ENCODE data around the gene WIZ. TPM values are rescaled to one million over a fixed set of nuclear protein-coding genes. Genes with fewer than 3 reads are reported as not detected.

WIZ gene
- total and polyA plus RNA-seq, 9 of the 15 experiments (the other 6 are each of a cell fraction or from before 2014, with no cell fraction given): 0.06 to 37.5 (median 4.8) TPM

DNA sequence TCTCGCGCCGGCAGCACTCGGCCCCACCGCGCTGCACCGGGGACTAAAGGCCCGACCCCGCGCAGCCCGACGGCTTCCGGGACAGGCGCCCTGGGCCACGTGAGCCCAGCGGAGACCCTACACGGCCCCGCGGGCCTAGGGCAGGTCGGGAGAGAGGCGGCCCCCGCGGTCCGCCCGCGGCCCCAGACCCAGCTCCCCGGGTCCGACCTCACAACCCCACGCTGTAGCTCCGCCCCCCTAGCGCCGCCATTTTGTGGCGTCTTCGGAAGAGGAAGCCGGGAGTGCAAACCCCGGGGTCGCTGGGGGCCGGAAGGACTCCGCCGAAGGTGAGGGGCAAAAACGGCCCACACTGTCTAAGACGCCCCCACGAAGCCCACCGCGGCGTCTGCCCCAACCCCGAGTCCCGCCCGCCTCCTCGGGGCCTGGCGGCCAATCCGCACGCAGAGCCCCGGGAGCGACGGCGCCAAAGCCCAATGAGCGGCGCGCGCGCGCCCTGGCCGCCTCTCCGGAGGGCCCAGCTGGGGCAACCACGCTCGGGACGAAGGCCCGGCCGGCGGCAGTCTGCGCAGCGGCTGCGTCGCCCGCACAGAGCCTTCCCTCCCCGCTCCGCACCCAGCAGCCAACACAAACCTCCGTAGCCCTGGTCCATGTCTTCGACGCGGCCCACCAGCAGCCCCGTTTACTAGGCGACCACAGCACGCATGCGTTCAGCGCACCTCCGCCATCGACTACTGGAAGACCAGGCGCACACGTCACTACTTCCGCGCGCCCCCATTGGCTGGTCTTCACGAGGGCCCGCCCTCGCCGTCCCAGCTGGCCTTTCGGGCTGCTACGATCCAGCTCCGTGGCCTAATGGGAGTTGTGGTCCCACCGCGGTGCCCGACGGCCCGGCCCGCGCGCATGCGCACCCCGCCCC, 70.4 kb downstream of the WIZ start, which contains the start of gene AKAP8 (continued):
- TF ChIP-seq FUS (optimal IDR thresholded peaks at IDR 0.05; ENCODE audit: low read depth, low read length) (peak; percentile 87), LARP7 (IDR thresholded peaks at IDR 0.05) (no peak), MAZ (CRISPR knock-in tag; conservative IDR thresholded peaks at IDR 0.05 in 1 of 2, IDR thresholded peaks at IDR 0.05 in 1 of 2) (peak in 1 of 2 experiments; percentile 55; a peak in 2 of 4 replicates), ADNP (tag; IDR thresholded peaks at IDR 0.05) (no peak), LCOR (CRISPR knock-in tag; IDR thresholded peaks at IDR 0.05) (no peak; the same call in 1 of the 2 replicates), RBFOX2 (IDR thresholded peaks at IDR 0.05; ENCODE audit: low read depth, low read length) (peak; percentile 90), PML (IDR thresholded peaks at IDR 0.05; ENCODE audit: low read length) (peak; percentile 51; the same call in 1 of the 2 replicates), ZC3H4 (CRISPR knock-in tag; IDR thresholded peaks at IDR 0.05; ENCODE audit: borderline replicate concordance) (no peak), HCFC1 (IDR thresholded peaks at IDR 0.05; ENCODE audit: low read depth, low read length) (peak; percentile 91), CAMTA2 (CRISPR knock-in tag; conservative IDR thresholded peaks at IDR 0.05) (peak; percentile 92), TBL1XR1 (IDR thresholded peaks at IDR 0.05; ENCODE audit: low read length in 2 of 2) (no peak), RBM25 (IDR thresholded peaks at IDR 0.05; ENCODE audit: low read depth, low read length, severe bottlenecking) (peak; percentile 100), NEUROD1 (IDR thresholded peaks at IDR 0.05; ENCODE audit: borderline replicate concordance, low read depth, low read length, partially characterized antibody) (peak; percentile 50), FOXA3 (CRISPR knock-in tag; conservative IDR thresholded peaks at IDR 0.05 in 1 of 2, IDR thresholded peaks at IDR 0.05 in 1 of 2) (0 out of 4 replicates have a peak, but pooled peaks of 1 of the 2 experiments have one; percentile 49), ZZZ3 (IDR thresholded peaks at IDR 0.05) (no peak)
- TF ChIP-seq, protein P1, sequence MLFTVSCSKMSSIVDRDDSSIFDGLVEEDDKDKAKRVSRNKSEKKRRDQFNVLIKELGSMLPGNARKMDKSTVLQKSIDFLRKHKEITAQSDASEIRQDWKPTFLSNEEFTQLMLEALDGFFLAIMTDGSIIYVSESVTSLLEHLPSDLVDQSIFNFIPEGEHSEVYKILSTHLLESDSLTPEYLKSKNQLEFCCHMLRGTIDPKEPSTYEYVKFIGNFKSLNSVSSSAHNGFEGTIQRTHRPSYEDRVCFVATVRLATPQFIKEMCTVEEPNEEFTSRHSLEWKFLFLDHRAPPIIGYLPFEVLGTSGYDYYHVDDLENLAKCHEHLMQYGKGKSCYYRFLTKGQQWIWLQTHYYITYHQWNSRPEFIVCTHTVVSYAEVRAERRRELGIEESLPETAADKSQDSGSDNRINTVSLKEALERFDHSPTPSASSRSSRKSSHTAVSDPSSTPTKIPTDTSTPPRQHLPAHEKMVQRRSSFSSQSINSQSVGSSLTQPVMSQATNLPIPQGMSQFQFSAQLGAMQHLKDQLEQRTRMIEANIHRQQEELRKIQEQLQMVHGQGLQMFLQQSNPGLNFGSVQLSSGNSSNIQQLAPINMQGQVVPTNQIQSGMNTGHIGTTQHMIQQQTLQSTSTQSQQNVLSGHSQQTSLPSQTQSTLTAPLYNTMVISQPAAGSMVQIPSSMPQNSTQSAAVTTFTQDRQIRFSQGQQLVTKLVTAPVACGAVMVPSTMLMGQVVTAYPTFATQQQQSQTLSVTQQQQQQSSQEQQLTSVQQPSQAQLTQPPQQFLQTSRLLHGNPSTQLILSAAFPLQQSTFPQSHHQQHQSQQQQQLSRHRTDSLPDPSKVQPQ (CRISPR knock-in tag; IDR thresholded peaks at IDR 0.05; ENCODE audit: borderline replicate concordance): no peak
- TF ChIP-seq, protein P2, sequence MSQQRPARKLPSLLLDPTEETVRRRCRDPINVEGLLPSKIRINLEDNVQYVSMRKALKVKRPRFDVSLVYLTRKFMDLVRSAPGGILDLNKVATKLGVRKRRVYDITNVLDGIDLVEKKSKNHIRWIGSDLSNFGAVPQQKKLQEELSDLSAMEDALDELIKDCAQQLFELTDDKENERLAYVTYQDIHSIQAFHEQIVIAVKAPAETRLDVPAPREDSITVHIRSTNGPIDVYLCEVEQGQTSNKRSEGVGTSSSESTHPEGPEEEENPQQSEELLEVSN (IDR thresholded peaks at IDR 0.05; ENCODE audit: borderline replicate concordance in 1 of 2, extremely low read depth in 1 of 2, insufficient read depth in 1 of 2, insufficient read length in 1 of 2, low read depth in 1 of 2, low read length in 1 of 2, poor library complexity in 1 of 2, severe bottlenecking in 1 of 2): peak in 1 of 2 experiments; percentile 40
- TF ChIP-seq, protein P3, sequence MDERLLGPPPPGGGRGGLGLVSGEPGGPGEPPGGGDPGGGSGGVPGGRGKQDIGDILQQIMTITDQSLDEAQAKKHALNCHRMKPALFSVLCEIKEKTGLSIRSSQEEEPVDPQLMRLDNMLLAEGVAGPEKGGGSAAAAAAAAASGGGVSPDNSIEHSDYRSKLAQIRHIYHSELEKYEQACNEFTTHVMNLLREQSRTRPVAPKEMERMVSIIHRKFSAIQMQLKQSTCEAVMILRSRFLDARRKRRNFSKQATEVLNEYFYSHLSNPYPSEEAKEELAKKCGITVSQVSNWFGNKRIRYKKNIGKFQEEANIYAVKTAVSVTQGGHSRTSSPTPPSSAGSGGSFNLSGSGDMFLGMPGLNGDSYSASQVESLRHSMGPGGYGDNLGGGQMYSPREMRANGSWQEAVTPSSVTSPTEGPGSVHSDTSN (CRISPR knock-in tag; IDR thresholded peaks at IDR 0.05; ENCODE audit: low read depth): peak; percentile 95
- TF ChIP-seq, protein P3 (tag; conservative IDR thresholded peaks at IDR 0.05; ENCODE audit: low read depth): peak; percentile 80
- TF ChIP-seq, protein P4, sequence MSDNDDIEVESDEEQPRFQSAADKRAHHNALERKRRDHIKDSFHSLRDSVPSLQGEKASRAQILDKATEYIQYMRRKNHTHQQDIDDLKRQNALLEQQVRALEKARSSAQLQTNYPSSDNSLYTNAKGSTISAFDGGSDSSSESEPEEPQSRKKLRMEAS (CRISPR knock-in tag; IDR thresholded peaks at IDR 0.05): peak; percentile 67

Measured in K562 (cell line).